Loucy (cell line): Measurements from ENCODE around the gene BCAN.

Experiments
- EZH2phosphoT487 ChIP-seq: fragments of 200-600 bp; IDR thresholded peaks from 2 replicates; pipeline ENCODE4 v1.6.1; 2018; ENCODE audit warnings: antibody characterized with exemption, mild to moderate bottlenecking, moderate library complexity, borderline replicate concordance
- TF ChIP-seq, protein P1 (sequence below): fragments of 200-600 bp; sonication (generic); conservative IDR thresholded peaks from 2 replicates; pipeline ENCODE4 v1.5.1; 2014; ENCODE audit warnings: mild to moderate bottlenecking, antibody characterized with exemption, low read length

DNA sequence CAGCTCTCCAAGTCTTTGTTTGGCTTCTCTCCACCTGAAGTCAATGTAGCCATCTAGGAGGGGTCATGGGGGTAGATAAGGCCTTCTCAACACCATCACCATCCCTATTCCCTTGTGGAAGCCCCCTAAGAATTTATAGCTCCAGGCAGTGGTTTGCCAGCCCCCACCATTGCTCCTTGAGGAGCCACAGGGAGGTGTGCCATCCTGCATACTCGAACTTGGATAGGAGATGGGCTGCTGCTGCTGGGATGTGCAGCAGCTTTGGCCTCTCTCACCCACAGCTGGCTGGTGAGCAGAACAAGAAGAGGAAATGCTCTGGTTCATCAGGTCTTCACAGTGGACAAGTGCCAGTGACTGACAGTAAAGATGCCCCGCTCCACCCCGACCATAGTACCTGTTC is 45.5 kb upstream of the BCAN start:
- TF ChIP-seq, protein P1, sequence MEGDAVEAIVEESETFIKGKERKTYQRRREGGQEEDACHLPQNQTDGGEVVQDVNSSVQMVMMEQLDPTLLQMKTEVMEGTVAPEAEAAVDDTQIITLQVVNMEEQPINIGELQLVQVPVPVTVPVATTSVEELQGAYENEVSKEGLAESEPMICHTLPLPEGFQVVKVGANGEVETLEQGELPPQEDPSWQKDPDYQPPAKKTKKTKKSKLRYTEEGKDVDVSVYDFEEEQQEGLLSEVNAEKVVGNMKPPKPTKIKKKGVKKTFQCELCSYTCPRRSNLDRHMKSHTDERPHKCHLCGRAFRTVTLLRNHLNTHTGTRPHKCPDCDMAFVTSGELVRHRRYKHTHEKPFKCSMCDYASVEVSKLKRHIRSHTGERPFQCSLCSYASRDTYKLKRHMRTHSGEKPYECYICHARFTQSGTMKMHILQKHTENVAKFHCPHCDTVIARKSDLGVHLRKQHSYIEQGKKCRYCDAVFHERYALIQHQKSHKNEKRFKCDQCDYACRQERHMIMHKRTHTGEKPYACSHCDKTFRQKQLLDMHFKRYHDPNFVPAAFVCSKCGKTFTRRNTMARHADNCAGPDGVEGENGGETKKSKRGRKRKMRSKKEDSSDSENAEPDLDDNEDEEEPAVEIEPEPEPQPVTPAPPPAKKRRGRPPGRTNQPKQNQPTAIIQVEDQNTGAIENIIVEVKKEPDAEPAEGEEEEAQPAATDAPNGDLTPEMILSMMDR = no peak
- TF ChIP-seq EZH2phosphoT487 = no peak
